ENCODE data around the gene REEP1.

- TF ChIP-seq CTCF (conservative IDR thresholded peaks at IDR 0.05; ENCODE audit: low read length): no peak
- TF ChIP-seq EZH2phosphoT487 (IDR thresholded peaks at IDR 0.05; ENCODE audit: borderline replicate concordance, low read depth, low read length): no peak
Observed at GRCh38 chr2:86341470-86341869, 4.0 kb upstream of the REEP1 start.
